Measurements from ENCODE around the gene RECK. TPM values are rescaled to one million over a fixed set of nuclear protein-coding genes. Genes with fewer than 3 reads are reported as not detected.

Gene RECK
- total and polyA plus RNA-seq, 2 experiments from 2014 or later = 127 to 165 TPM

GRCh38 chr9:36143245-36143641 lies 106.5 kb downstream of the RECK start:
- Histone ChIP-seq H3K4me1 (ENCODE audit: insufficient read depth) (peaks cover 2% of the 10 kb centered on the region), H2AFZ (no peak overlapping the region), H3K36me3 (ENCODE audit: low read depth) (no peaks in the 10 kb centered on the region), H3K9ac (no peak overlapping the region), H3K4me2 (ENCODE audit: unreplicated experiment) (no peak overlapping the region), H3F3A (ENCODE audit: insufficient read depth) (peaks cover 8% of the 10 kb centered on the region; the same call in 1 of the 2 replicates), H3K27ac (no peak overlapping the region), H3K27me3 (replicated peaks; ENCODE audit: insufficient read depth) (no peaks in the 10 kb centered on the region), H4K20me1 (ENCODE audit: insufficient read depth) (no peaks in the 10 kb centered on the region), H3K9me3 (ENCODE audit: low read depth) (no peaks in the 10 kb centered on the region), H3K4me3 (no peak overlapping the region), H3K79me2 (ENCODE audit: insufficient read depth) (peaks cover 40% of the 10 kb centered on the region), H3K9me2 (ENCODE audit: insufficient read depth) (no peaks in the 10 kb centered on the region)
- no peak for DNase-seq
- TF ChIP-seq EZH2phosphoT487 (IDR thresholded peaks at IDR 0.05; ENCODE audit: insufficient read depth, low read depth) = no peak
- TF ChIP-seq EZH2 (IDR thresholded peaks at IDR 0.05; ENCODE audit: insufficient read depth, poor library complexity, severe bottlenecking) = no peak
- in situ Hi-C loops (cut with MboI) = no loop called here
- WGBS, 2 experiments (ENCODE audit: low coverage in 1 of 2, low lambda C conversion rate in 2 of 2, missing lambda C conversion rate in 2 of 2) = 79 to 84% methylated on average over 12 to 13 of the region's 13 CpGs

DNA sequence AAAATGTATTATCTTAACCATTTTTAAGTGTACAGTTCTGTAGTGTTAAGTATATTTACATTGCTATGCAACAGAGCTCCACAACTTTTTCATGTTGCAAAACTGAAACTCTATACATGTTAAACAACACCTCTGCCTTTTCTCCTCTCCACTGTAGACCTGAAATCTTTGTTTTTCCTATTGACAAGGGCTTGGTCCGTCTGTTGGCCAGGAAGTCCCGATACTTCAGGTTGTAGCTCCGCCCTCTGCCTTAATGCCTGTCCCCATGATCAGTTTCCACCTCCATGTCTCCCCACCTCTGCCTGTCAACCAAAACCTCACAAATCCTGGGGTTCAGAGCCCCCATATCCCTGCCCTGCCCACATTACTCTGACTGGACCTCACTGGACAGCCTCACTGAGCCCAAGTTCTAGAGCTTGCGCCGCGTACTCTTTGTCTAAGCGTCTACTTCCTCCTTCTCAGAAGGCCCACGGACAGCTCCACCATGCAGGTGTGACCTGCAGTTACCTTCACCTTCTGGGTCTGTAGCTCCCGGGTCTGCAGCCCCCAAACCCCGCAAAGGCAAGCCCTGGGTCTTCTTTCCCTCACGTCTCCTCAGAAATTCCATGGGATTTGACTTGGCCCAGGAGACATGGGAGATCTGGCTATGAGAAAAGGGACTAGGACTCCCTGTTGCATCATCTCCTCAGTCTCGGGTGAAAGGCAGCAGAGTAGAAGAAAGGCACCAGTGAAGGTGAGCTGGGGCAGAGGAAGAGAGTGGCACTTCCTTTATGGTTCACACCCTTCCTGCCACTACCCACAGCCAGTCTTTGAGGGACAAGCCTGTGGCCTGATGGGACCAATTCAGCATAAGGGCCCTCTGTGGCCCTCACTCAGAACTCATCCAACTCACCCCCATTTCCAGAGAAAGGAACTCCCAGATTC lies 107.9 kb downstream of the RECK start:
- 97 to 98% methylated on average over 12 of the region's 12 CpGs for whole genome bisulfite sequencing, 2 experiments (ENCODE audit: low coverage in 1 of 2, low lambda C conversion rate in 2 of 2, missing lambda C conversion rate in 2 of 2)
- no peak for TF ChIP-seq EZH2phosphoT487 (IDR thresholded peaks at IDR 0.05; ENCODE audit: insufficient read depth, low read depth)
- peaks cover 26% of the 10 kb centered on the region; the same call in 1 of the 2 replicates for H3K79me2 ChIP-seq (ENCODE audit: insufficient read depth)

DNA sequence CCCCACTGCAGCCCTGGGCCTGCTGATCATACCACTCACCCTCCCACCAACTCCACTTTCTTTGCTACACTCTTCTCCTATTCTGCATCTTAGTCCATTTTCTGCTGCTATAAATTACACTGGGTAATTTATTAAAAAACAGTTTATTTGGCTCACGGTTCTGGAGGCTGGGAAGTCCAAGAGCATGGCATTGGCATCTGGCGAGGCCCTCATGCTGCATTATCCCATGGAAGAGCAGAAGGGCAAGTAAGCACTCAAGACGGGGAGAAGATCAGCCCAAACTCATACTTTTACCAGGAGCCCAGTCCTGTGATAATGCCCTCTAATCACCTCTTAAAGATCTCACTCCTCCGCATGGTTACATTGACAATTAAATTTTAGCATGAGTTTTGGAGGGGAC lies 109.3 kb downstream of the RECK start:
- no peak for DNase-seq
- Histone ChIP-seq H3K27ac (no peak overlapping the region), H3K9me2 (ENCODE audit: insufficient read depth) (no peaks in the 10 kb centered on the region), H4K20me1 (ENCODE audit: insufficient read depth) (no peaks in the 10 kb centered on the region), H3K4me3 (no peak overlapping the region), H3K9me3 (ENCODE audit: low read depth) (no peaks in the 10 kb centered on the region), H2AFZ (no peak overlapping the region), H3K4me1 (ENCODE audit: insufficient read depth) (peaks cover 24% of the 10 kb centered on the region), H3K4me2 (ENCODE audit: unreplicated experiment) (no peak overlapping the region), H3K79me2 (ENCODE audit: insufficient read depth) (peaks cover 17% of the 10 kb centered on the region; the same call in 1 of the 2 replicates), H3K36me3 (ENCODE audit: low read depth) (no peaks in the 10 kb centered on the region), H3K27me3 (replicated peaks; ENCODE audit: insufficient read depth) (no peaks in the 10 kb centered on the region), H3K9ac (no peak overlapping the region), H3F3A (ENCODE audit: insufficient read depth) (peaks cover 16% of the 10 kb centered on the region; the same call in 1 of the 2 replicates)
- TF ChIP-seq EZH2phosphoT487 (IDR thresholded peaks at IDR 0.05; ENCODE audit: insufficient read depth, low read depth) = no peak
- no peak for TF ChIP-seq EZH2 (IDR thresholded peaks at IDR 0.05; ENCODE audit: insufficient read depth, poor library complexity, severe bottlenecking)
- 93 to 97% methylated on average over 4 of the region's 4 CpGs for WGBS, 2 experiments (ENCODE audit: low coverage in 1 of 2, low lambda C conversion rate in 2 of 2, missing lambda C conversion rate in 2 of 2)
- in situ Hi-C loops (cut with MboI) = no loop called here

More for the DNA sequence above, 107.9 kb downstream of the RECK start:
- H3K9me3 ChIP-seq (ENCODE audit: low read depth) = no peaks in the 10 kb centered on the region
- H2AFZ ChIP-seq = no peak overlapping the region
- no peak overlapping the region for H3K4me3 ChIP-seq
- no peaks in the 10 kb centered on the region for H3K36me3 ChIP-seq (ENCODE audit: low read depth)
- peaks cover 15% of the 10 kb centered on the region for H3K4me1 ChIP-seq (ENCODE audit: insufficient read depth)
- DNase-seq = no peak
- in situ Hi-C loops (cut with MboI) = no loop called here
- H3K27me3 ChIP-seq (replicated peaks; ENCODE audit: insufficient read depth) = no peaks in the 10 kb centered on the region
- no peak overlapping the region for H3K27ac ChIP-seq
- no peaks in the 10 kb centered on the region for H3K9me2 ChIP-seq (ENCODE audit: insufficient read depth)
- H3K4me2 ChIP-seq (ENCODE audit: unreplicated experiment) = no peak overlapping the region
- H3K9ac ChIP-seq = no peak overlapping the region
- peaks cover 12% of the 10 kb centered on the region; the same call in 1 of the 2 replicates for H3F3A ChIP-seq (ENCODE audit: insufficient read depth)
- no peaks in the 10 kb centered on the region for H4K20me1 ChIP-seq (ENCODE audit: insufficient read depth)

GRCh38 chr9:36146651-36147050 lies 109.9 kb downstream of the RECK start:
- Histone ChIP-seq H3K4me3 (no peak overlapping the region), H3K27me3 (replicated peaks; ENCODE audit: insufficient read depth) (no peaks in the 10 kb centered on the region), H3K27ac (no peak overlapping the region), H3K9me3 (ENCODE audit: low read depth) (no peaks in the 10 kb centered on the region), H3K79me2 (ENCODE audit: insufficient read depth) (peaks cover 13% of the 10 kb centered on the region; the same call in 1 of the 2 replicates), H3K9me2 (ENCODE audit: insufficient read depth) (no peaks in the 10 kb centered on the region), H2AFZ (no peak overlapping the region), H3K4me1 (ENCODE audit: insufficient read depth) (peaks cover 31% of the 10 kb centered on the region), H3K36me3 (ENCODE audit: low read depth) (no peaks in the 10 kb centered on the region), H3K9ac (no peak overlapping the region), H4K20me1 (ENCODE audit: insufficient read depth) (no peaks in the 10 kb centered on the region), H3K4me2 (ENCODE audit: unreplicated experiment) (no peak overlapping the region), H3F3A (ENCODE audit: insufficient read depth) (peaks cover 22% of the 10 kb centered on the region; the same call in 1 of the 2 replicates)
- WGBS, 2 experiments (ENCODE audit: low coverage in 1 of 2, low lambda C conversion rate in 2 of 2, missing lambda C conversion rate in 2 of 2) = 81 to 85% methylated on average over 9 to 10 of the region's 10 CpGs
- in situ Hi-C loops (cut with MboI) = no loop called here
- DNase-seq = no peak
- TF ChIP-seq EZH2 (IDR thresholded peaks at IDR 0.05; ENCODE audit: insufficient read depth, poor library complexity, severe bottlenecking) (no peak), EZH2phosphoT487 (IDR thresholded peaks at IDR 0.05; ENCODE audit: insufficient read depth, low read depth) (no peak)
